Measurements from ENCODE around the gene CUEDC1.
"Not testable (repeated sequence)": the region's sequence is repeated elsewhere in the genome, so short reads cannot be mapped to it uniquely, and the experiment has no call there.

CUEDC1 gene

GRCh38 chr17:57861000-57861789 is 94.0 kb downstream of the CUEDC1 start:
- peak; percentile 77 for DNase-seq (ENCODE audit: low spot score)

GRCh38 chr17:57860414-57860999 is 94.7 kb downstream of the CUEDC1 start:
- DNase-seq (ENCODE audit: low spot score) = no peak

GRCh38 chr17:57859601-57860413 is 95.4 kb downstream of the CUEDC1 start:
- DNase-seq (ENCODE audit: low spot score) = no peak

- DNase-seq (ENCODE audit: low spot score) = no peak
These were observed 96.4 kb downstream of the CUEDC1 start for GRCh38 chr17:57858838-57859237.

- no peak for DNase-seq (ENCODE audit: low spot score)
These were observed 98.2 kb downstream of the CUEDC1 start for GRCh38 chr17:57856792-57857620.

GRCh38 chr17:57855391-57856035 is 99.7 kb downstream of the CUEDC1 start:
- no peak for DNase-seq (ENCODE audit: low spot score)

GRCh38 chr17:57853695-57854094 is 101.5 kb downstream of the CUEDC1 start:
- no peak for DNase-seq (ENCODE audit: low spot score)

- DNase-seq (ENCODE audit: low spot score) = no peak
These were observed 102.3 kb downstream of the CUEDC1 start for GRCh38 chr17:57852955-57853328.

- DNase-seq (ENCODE audit: low spot score) = no peak
These were observed 102.9 kb downstream of the CUEDC1 start for GRCh38 chr17:57852092-57852954.

GRCh38 chr17:57849874-57850754 is 105.1 kb downstream of the CUEDC1 start, which contains the start of gene MRPS23:
MRPS23 (minus strand) TSS chr17:57850044; CDS start chr17:57850010, 34 bp downstream.
- DNase-seq (ENCODE audit: low spot score) = peak; percentile 99

GRCh38 chr17:57849163-57849873 is 105.9 kb downstream of the CUEDC1 start:
- DNase-seq (ENCODE audit: low spot score) = no peak

- not testable (repeated sequence) for DNase-seq (ENCODE audit: low spot score)
These were observed 108.9 kb downstream of the CUEDC1 start for GRCh38 chr17:57846056-57846945.

- no peak for DNase-seq (ENCODE audit: low spot score)
These were observed 112.9 kb downstream of the CUEDC1 start for GRCh38 chr17:57842280-57842679.

- no peak for DNase-seq (ENCODE audit: low spot score)
These were observed 115.7 kb downstream of the CUEDC1 start for GRCh38 chr17:57839571-57839923.

GRCh38 chr17:57838857-57839570 is 116.2 kb downstream of the CUEDC1 start:
- no peak for DNase-seq (ENCODE audit: low spot score)

- DNase-seq (ENCODE audit: low spot score) = no peak
These were observed 116.8 kb downstream of the CUEDC1 start for GRCh38 chr17:57838453-57838852.

GRCh38 chr17:57835333-57835900 is 119.8 kb downstream of the CUEDC1 start:
- no peak for DNase-seq (ENCODE audit: low spot score)
